ENCODE results near the gene AKAP3. TPM values are rescaled to one million over a fixed set of nuclear protein-coding genes. Genes with fewer than 3 reads are reported as not detected.

Gene AKAP3
- total and polyA plus RNA-seq, 2 of the 8 experiments (the other 6 are each of a cell fraction or from before 2014, with no cell fraction given), result 0.54 to 1.0 TPM

DNA sequence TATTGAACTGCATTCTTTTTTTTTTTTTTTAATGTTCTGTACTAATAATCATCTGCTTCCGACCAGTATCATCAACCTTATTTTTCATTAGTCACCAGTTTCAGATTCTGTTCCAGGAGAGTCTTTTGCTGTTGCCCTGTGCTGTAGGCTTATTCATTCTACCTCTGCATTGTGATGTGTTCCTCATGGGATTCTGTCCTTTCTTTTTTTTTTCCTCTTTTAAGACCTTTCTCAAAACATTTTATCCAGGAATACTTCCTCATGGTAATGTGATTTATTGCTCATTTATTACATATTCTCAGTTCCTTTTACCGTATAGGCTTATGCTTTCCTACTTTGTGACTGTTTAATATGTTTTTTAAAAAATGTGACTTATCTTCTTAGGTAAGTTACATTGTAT lies 4.8 kb upstream of the AKAP3 start:
- FAIRE-seq (no peak), DNase-seq (ENCODE audit: low read depth in 1 of 2, low spot score in 2 of 2) (no peak)
- Histone ChIP-seq H3K14ac (ENCODE audit: insufficient read length) (no peak overlapping the region), H3K18ac (ENCODE audit: extremely low read depth, low read length) (no peak overlapping the region), H4K91ac (replicated peaks; ENCODE audit: insufficient read length, low read length) (no peak overlapping the region), H2BK120ac (replicated peaks; ENCODE audit: low read depth, low read length) (no peak overlapping the region), H3K9me3 (ENCODE audit: insufficient read depth in 2 of 2, low read depth in 1 of 2, low read length in 1 of 2) (no peaks in the 10 kb centered on the region), H4K5ac (ENCODE audit: insufficient read length, low read depth, low read length) (no peak overlapping the region), H2AK5ac (ENCODE audit: low read depth, low read length) (no peak overlapping the region), H3K79me1 (ENCODE audit: low read depth, low read length) (no peaks in the 10 kb centered on the region; the same call in 1 of the 2 replicates), H2BK15ac (ENCODE audit: low read length) (no peak overlapping the region), H3K4me1 (replicated peaks in 1 of 4; ENCODE audit: control insufficient read depth in 3 of 4, insufficient read depth in 4 of 4, low read length in 3 of 4) (peaks cover 0 to 3% (median 1%) of the 10 kb centered on the region in 4 experiments; a peak in 1 of 7 replicates), H3K4me3 (ENCODE audit: extremely low read depth in 1 of 4, insufficient read depth in 2 of 4, low read depth in 3 of 4, low read length in 4 of 4) (no peak overlapping the region), H2AFZ (ENCODE audit: low read length) (no peak overlapping the region), H3K4ac (replicated peaks; ENCODE audit: insufficient read length, low read depth, low read length) (no peak overlapping the region), H3K27ac (ENCODE audit: low read depth, low read length) (no peak overlapping the region), H3K79me2 (ENCODE audit: control insufficient read depth in 1 of 2, insufficient read depth in 2 of 2, low read length in 2 of 2) (peaks cover 0 to 43% of the 10 kb centered on the region in 2 experiments; a peak in 3 of 4 replicates), H3K23me2 (ENCODE audit: low read depth, low read length) (no peaks in the 10 kb centered on the region), H3K4me2 (ENCODE audit: insufficient read depth in 1 of 2, low read depth in 2 of 2, low read length in 2 of 2) (no peak overlapping the region), H3K27me3 (replicated peaks in 1 of 4; ENCODE audit: control insufficient read depth in 3 of 4, extremely low read depth in 1 of 4, insufficient read depth in 3 of 4, low read length in 3 of 4) (no peaks in the 10 kb centered on the region), H3K23ac (ENCODE audit: insufficient read length) (no peak overlapping the region), H4K20me1 (replicated peaks in 1 of 2; ENCODE audit: control insufficient read depth in 1 of 2, insufficient read depth in 2 of 2, low read length in 2 of 2) (peaks cover 1 to 5% of the 10 kb centered on the region in 2 experiments), H4K8ac (ENCODE audit: extremely low read depth, insufficient read depth, low read length) (no peak overlapping the region), H2BK20ac (ENCODE audit: low read length) (no peak overlapping the region), H3K56ac (replicated peaks; ENCODE audit: insufficient read length, low read depth, low read length) (no peak overlapping the region), H2BK5ac (ENCODE audit: low read depth, low read length) (no peak overlapping the region), H3K9ac (replicated peaks in 1 of 4; ENCODE audit: extremely low read depth in 1 of 4, low read depth in 3 of 4, low read length in 3 of 4) (no peak overlapping the region), H3K36me3 (ENCODE audit: control insufficient read depth in 2 of 4, insufficient read depth in 4 of 4, low read length in 3 of 4) (peaks cover 10 to 39% (median 26%) of the 10 kb centered on the region in 4 experiments), H2BK12ac (ENCODE audit: low read depth, low read length) (no peak overlapping the region)
- WGBS, 2 experiments (ENCODE audit: extremely low coverage in 1 of 2, insufficient coverage in 1 of 2, insufficient read length in 1 of 2, insufficient replicate concordance in 2 of 2, low coverage in 1 of 2, low lambda C conversion rate in 2 of 2, missing lambda C conversion rate in 1 of 2), result 100% methylated on average over 2 of the region's 2 CpGs; no CpG with 5 or more reads in 1 of the 2 experiments
- ChIA-PET CTCF (ENCODE audit: partially characterized antibody) (interaction anchor here (0.7 to 1.5 kb wide), 2 partner anchors 104 to 300 kb away, joined by 3 to 5 read pairs; no protein-coding TSS in a partner anchor), POLR2A (ENCODE audit: partially characterized antibody) (no interaction called here)
- no peak for TF ChIP-seq RBBP5 (IDR thresholded peaks at IDR 0.05; ENCODE audit: borderline replicate concordance, low read depth, low read length)
- no peak for TF ChIP-seq JUN (IDR thresholded peaks at IDR 0.05; ENCODE audit: low read depth, low read length)
- no peak for TF ChIP-seq BACH1 (IDR thresholded peaks at IDR 0.05; ENCODE audit: low read length)
- TF ChIP-seq GTF2F1 (IDR thresholded peaks at IDR 0.05; ENCODE audit: borderline replicate concordance, low read depth, low read length), result no peak
- TF ChIP-seq ZNF274 (IDR thresholded peaks at IDR 0.05; ENCODE audit: borderline replicate concordance, extremely low read depth, low read length), result no peak
- TF ChIP-seq, protein P1, sequence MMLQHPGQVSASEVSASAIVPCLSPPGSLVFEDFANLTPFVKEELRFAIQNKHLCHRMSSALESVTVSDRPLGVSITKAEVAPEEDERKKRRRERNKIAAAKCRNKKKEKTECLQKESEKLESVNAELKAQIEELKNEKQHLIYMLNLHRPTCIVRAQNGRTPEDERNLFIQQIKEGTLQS (IDR thresholded peaks at IDR 0.05; ENCODE audit: insufficient read depth, low read depth, low read length), result no peak
- no peak for TF ChIP-seq CBX5 (IDR thresholded peaks at IDR 0.05; ENCODE audit: low read depth, low read length)
- TF ChIP-seq YY1 (IDR thresholded peaks at IDR 0.05; ENCODE audit: low read depth, low read length), result no peak
- no peak for TF ChIP-seq EZH2 (IDR thresholded peaks at IDR 0.05; ENCODE audit: low read depth, low read length, severe bottlenecking)
- TF ChIP-seq EP300 (IDR thresholded peaks at IDR 0.05; ENCODE audit: borderline replicate concordance in 1 of 2, low read depth in 2 of 2, low read length in 2 of 2), result no peak
- TF ChIP-seq POLR2AphosphoS5 (IDR thresholded peaks at IDR 0.05; ENCODE audit: low read depth, low read length), result no peak
- no peak for TF ChIP-seq FOSL1 (IDR thresholded peaks at IDR 0.05; ENCODE audit: insufficient read depth, low read depth, low read length)
